ENCODE results near the gene CDC42EP3.

The CDC42EP3 gene

GRCh38 chr2:37672870-37673184 lies 1.4 kb upstream of the CDC42EP3 start:
- Histone ChIP-seq H3K27me3 (ENCODE audit: control insufficient read depth, insufficient read depth, low read length) (no peaks in the 10 kb centered on the region), H2AFZ (peak overlapping the region; percentile 97), H3K4me1 (no peaks in the 10 kb centered on the region), H3K9me3 (ENCODE audit: control insufficient read depth, low read length) (no peaks in the 10 kb centered on the region), H3K27ac (peak overlapping the region; percentile 84), H3K4me3 (ENCODE audit: low read depth, low read length) (peak overlapping the region; percentile 93), H3K4me2 (ENCODE audit: low read length) (peak overlapping the region; percentile 97), H3K36me3 (ENCODE audit: control insufficient read depth, insufficient read depth, low read length) (no peaks in the 10 kb centered on the region), H3K9ac (no peak overlapping the region), H3K79me2 (peaks cover 7% of the 10 kb centered on the region)
- TF ChIP-seq CTCF (IDR thresholded peaks at IDR 0.05) = no peak

GRCh38 chr2:37672104-37672869 lies 845 bp upstream of the CDC42EP3 start:
- peak overlapping the region; percentile 97 for H2AFZ ChIP-seq
- peak overlapping the region; percentile 93 for H3K4me3 ChIP-seq (ENCODE audit: low read depth, low read length)
- peak overlapping the region; percentile 68 for H3K9ac ChIP-seq
- H3K27ac ChIP-seq = peak overlapping the region; percentile 84
- no peaks in the 10 kb centered on the region for H3K9me3 ChIP-seq (ENCODE audit: control insufficient read depth, low read length)
- H3K4me1 ChIP-seq = no peaks in the 10 kb centered on the region
- peaks cover 7% of the 10 kb centered on the region for H3K79me2 ChIP-seq
- H3K4me2 ChIP-seq (ENCODE audit: low read length) = peak overlapping the region; percentile 97
- TF ChIP-seq CTCF (IDR thresholded peaks at IDR 0.05) = no peak
- no peaks in the 10 kb centered on the region for H3K27me3 ChIP-seq (ENCODE audit: control insufficient read depth, insufficient read depth, low read length)
- no peaks in the 10 kb centered on the region for H3K36me3 ChIP-seq (ENCODE audit: control insufficient read depth, insufficient read depth, low read length)

- H3K9ac ChIP-seq = peak overlapping the region; percentile 68
- H2AFZ ChIP-seq = peak overlapping the region; percentile 97
- no peaks in the 10 kb centered on the region for H3K4me1 ChIP-seq
- peak overlapping the region; percentile 97 for H3K4me2 ChIP-seq (ENCODE audit: low read length)
- peak overlapping the region; percentile 93 for H3K4me3 ChIP-seq (ENCODE audit: low read depth, low read length)
- no peaks in the 10 kb centered on the region for H3K36me3 ChIP-seq (ENCODE audit: control insufficient read depth, insufficient read depth, low read length)
- H3K79me2 ChIP-seq = peaks cover 11% of the 10 kb centered on the region
- H3K9me3 ChIP-seq (ENCODE audit: control insufficient read depth, low read length) = no peaks in the 10 kb centered on the region
- H3K27me3 ChIP-seq (ENCODE audit: control insufficient read depth, insufficient read depth, low read length) = no peaks in the 10 kb centered on the region
- TF ChIP-seq CTCF (IDR thresholded peaks at IDR 0.05) = no peak
- peak overlapping the region; percentile 84 for H3K27ac ChIP-seq
These were observed 318 bp upstream of the CDC42EP3 start for GRCh38 chr2:37671816-37672103.

GRCh38 chr2:37670378-37671008 lies 949 bp downstream of the CDC42EP3 start:
- peak overlapping the region; percentile 83 for H3K4me2 ChIP-seq (ENCODE audit: low read length)
- TF ChIP-seq CTCF (IDR thresholded peaks at IDR 0.05) = no peak
- H3K79me2 ChIP-seq = peaks cover 12% of the 10 kb centered on the region
- peak overlapping the region; percentile 93 for H3K4me3 ChIP-seq (ENCODE audit: low read depth, low read length)
- H3K36me3 ChIP-seq (ENCODE audit: control insufficient read depth, insufficient read depth, low read length) = no peaks in the 10 kb centered on the region
- H3K27ac ChIP-seq = peak overlapping the region; percentile 66
- H3K9me3 ChIP-seq (ENCODE audit: control insufficient read depth, low read length) = no peaks in the 10 kb centered on the region
- H2AFZ ChIP-seq = peak overlapping the region; percentile 85
- no peaks in the 10 kb centered on the region for H3K27me3 ChIP-seq (ENCODE audit: control insufficient read depth, insufficient read depth, low read length)
- H3K9ac ChIP-seq = no peak overlapping the region
- H3K4me1 ChIP-seq = no peaks in the 10 kb centered on the region

- H2AFZ ChIP-seq = no peak overlapping the region
- no peak overlapping the region for H3K4me3 ChIP-seq (ENCODE audit: low read depth, low read length)
- H3K9ac ChIP-seq = no peak overlapping the region
- H3K27me3 ChIP-seq (ENCODE audit: control insufficient read depth, insufficient read depth, low read length) = no peaks in the 10 kb centered on the region
- no peaks in the 10 kb centered on the region for H3K9me3 ChIP-seq (ENCODE audit: control insufficient read depth, low read length)
- H3K79me2 ChIP-seq = peaks cover 12% of the 10 kb centered on the region
- no peak overlapping the region for H3K4me2 ChIP-seq (ENCODE audit: low read length)
- H3K27ac ChIP-seq = no peak overlapping the region
- no peak for TF ChIP-seq CTCF (IDR thresholded peaks at IDR 0.05)
- H3K4me1 ChIP-seq = no peaks in the 10 kb centered on the region
- no peaks in the 10 kb centered on the region for H3K36me3 ChIP-seq (ENCODE audit: control insufficient read depth, insufficient read depth, low read length)
These were observed 2.0 kb downstream of the CDC42EP3 start for GRCh38 chr2:37669446-37669845.
